Effector memory CD8-positive, alpha-beta T cell (primary cell): ENCODE results near the gene TMEM141.
"Not testable (repeated sequence)": the region's sequence is repeated elsewhere in the genome, so short reads cannot be mapped to it uniquely, and the experiment has no call there.

Experiments used
- ATAC-seq: fragments of 150-1000 bp; cut with Tn5 transposase; replicated peaks from 2 replicates; pipeline ENCODE4 v1.10.0; 2021; ENCODE audit warnings: mild to moderate bottlenecking, moderate library complexity
- DNase-seq, 3 experiments: peaks; one replicate each; pipeline ENCODE4 v3.0.0; 2021
- H3K27ac Mint-ChIP-seq, 2 donors: one replicate each; pipeline ENCODE4 v1.8.0; 2022; ENCODE audit warnings: mild to moderate bottlenecking in 2 of 2, mixed read lengths in 2 of 2, moderate library complexity in 2 of 2
- H3K27me3 Mint-ChIP-seq, 2 donors: one replicate each; pipeline ENCODE4 v1.8.0; 2022; ENCODE audit warnings: mixed read lengths in 2 of 2
- H3K36me3 Mint-ChIP-seq: one replicate; pipeline ENCODE4 v1.8.0; 2022; ENCODE audit warnings: mild to moderate bottlenecking, moderate library complexity, mixed read lengths; ENCODE audit not compliant: insufficient read depth
- H3K4me1 Mint-ChIP-seq, 2 donors: one replicate each; pipeline ENCODE4 v1.8.0; 2022; ENCODE audit warnings: low read depth in 2 of 2, mixed read lengths in 2 of 2
- H3K4me3 Mint-ChIP-seq, 2 donors: one replicate each; pipeline ENCODE4 v1.8.0; 2022; ENCODE audit warnings: mild to moderate bottlenecking in 2 of 2, mixed read lengths in 2 of 2, moderate library complexity in 2 of 2
- H3K9me3 Mint-ChIP-seq, 2 donors: one replicate each; pipeline ENCODE4 v1.8.0; 2022; ENCODE audit warnings: mixed read lengths in 2 of 2

TMEM141 gene

GRCh38 chr9:136798708-136799078 lies 7.5 kb downstream of the TMEM141 start:
- H3K27ac Mint-ChIP-seq, result no peak overlapping the region
- H3K4me3 Mint-ChIP-seq, result no peak overlapping the region
- peaks cover 0 to 6% of the 10 kb centered on the region in 2 donors for H3K27me3 Mint-ChIP-seq
- H3K36me3 Mint-ChIP-seq, result no peaks in the 10 kb centered on the region
- H3K9me3 Mint-ChIP-seq, result no peaks in the 10 kb centered on the region
- H3K4me1 Mint-ChIP-seq, result peaks cover 15 to 16% of the 10 kb centered on the region in 2 donors
- no peak for DNase-seq
- ATAC-seq, result no peak

- Mint-ChIP-seq H3K27ac (no peak overlapping the region), H3K4me3 (peak overlapping the region; percentile 76 to 78), H3K9me3 (no peaks in the 10 kb centered on the region), H3K27me3 (peaks cover 0 to 6% of the 10 kb centered on the region in 2 donors), H3K4me1 (peaks cover 15 to 20% of the 10 kb centered on the region in 2 donors), H3K36me3 (no peaks in the 10 kb centered on the region)
- no peak for DNase-seq
- no peak for ATAC-seq
Measured at GRCh38 chr9:136799079-136799853, 8.1 kb downstream of the TMEM141 start.

GRCh38 chr9:136799854-136800657 lies 8.9 kb downstream of the TMEM141 start:
- H3K27ac Mint-ChIP-seq, result no peak overlapping the region
- DNase-seq, result peak; percentile 56 to 63 (median 63)
- H3K27me3 Mint-ChIP-seq, result peaks cover 0 to 6% of the 10 kb centered on the region in 2 donors
- H3K4me3 Mint-ChIP-seq, result peak overlapping the region; percentile 76 to 78
- H3K4me1 Mint-ChIP-seq, result peaks cover 15 to 20% of the 10 kb centered on the region in 2 donors
- peak; percentile 75 for ATAC-seq
- no peaks in the 10 kb centered on the region for H3K36me3 Mint-ChIP-seq
- no peaks in the 10 kb centered on the region for H3K9me3 Mint-ChIP-seq

DNA sequence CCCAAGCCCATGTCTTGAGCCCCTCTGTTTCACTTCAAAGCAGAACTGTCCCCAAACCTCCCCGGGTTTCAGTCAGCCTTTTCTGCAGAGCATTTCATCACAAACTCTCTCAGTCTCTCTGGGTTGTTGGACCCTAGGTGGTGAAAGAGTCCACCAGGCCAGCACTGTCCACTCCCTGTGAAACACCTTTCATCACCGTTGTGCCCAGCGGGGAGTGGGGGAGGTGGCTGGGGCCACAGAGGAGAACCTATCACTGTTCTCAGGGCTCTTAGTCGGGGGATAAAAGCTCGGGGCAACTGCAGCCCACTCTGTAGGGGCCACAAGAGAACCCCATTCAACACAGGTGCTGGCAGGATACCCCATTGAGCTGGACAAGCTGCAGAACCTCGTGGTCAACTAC lies 11.2 kb downstream of the TMEM141 start:
- peaks cover 25 to 29% of the 10 kb centered on the region in 2 donors for H3K4me1 Mint-ChIP-seq
- DNase-seq (no peak), ATAC-seq (no peak)
- H3K27me3 Mint-ChIP-seq, result peaks cover 0 to 4% of the 10 kb centered on the region in 2 donors
- H3K9me3 Mint-ChIP-seq, result no peaks in the 10 kb centered on the region
- no peak overlapping the region for H3K27ac Mint-ChIP-seq
- peaks cover 6% of the 10 kb centered on the region for H3K36me3 Mint-ChIP-seq
- H3K4me3 Mint-ChIP-seq, result no peak overlapping the region

GRCh38 chr9:136803009-136803550 lies 11.9 kb downstream of the TMEM141 start:
- H3K27ac Mint-ChIP-seq, H3K27me3 Mint-ChIP-seq, H3K9me3 Mint-ChIP-seq, DNase-seq, ATAC-seq, H3K36me3 Mint-ChIP-seq, H3K4me3 Mint-ChIP-seq: not testable (repeated sequence)
- H3K4me1 Mint-ChIP-seq, result peaks cover 25 to 29% of the 10 kb centered on the region in 2 donors

- H3K9me3 Mint-ChIP-seq, result no peaks in the 10 kb centered on the region
- no peak overlapping the region for H3K4me3 Mint-ChIP-seq
- no peak overlapping the region for H3K27ac Mint-ChIP-seq
- peaks cover 26 to 32% of the 10 kb centered on the region in 2 donors for H3K4me1 Mint-ChIP-seq
- H3K36me3 Mint-ChIP-seq, result peaks cover 9% of the 10 kb centered on the region
- no peaks in the 10 kb centered on the region for H3K27me3 Mint-ChIP-seq
- DNase-seq (no peak), ATAC-seq (no peak)
Measured at GRCh38 chr9:136803551-136804508, 12.7 kb downstream of the TMEM141 start.

- no peak overlapping the region for H3K27ac Mint-ChIP-seq
- peaks cover 9% of the 10 kb centered on the region for H3K36me3 Mint-ChIP-seq
- H3K4me1 Mint-ChIP-seq, result peaks cover 30 to 34% of the 10 kb centered on the region in 2 donors
- ATAC-seq (no peak), DNase-seq (no peak)
- H3K4me3 Mint-ChIP-seq, result no peak overlapping the region
- H3K27me3 Mint-ChIP-seq, result no peaks in the 10 kb centered on the region
- no peaks in the 10 kb centered on the region for H3K9me3 Mint-ChIP-seq
Measured at GRCh38 chr9:136804509-136805206, 13.5 kb downstream of the TMEM141 start.

- Mint-ChIP-seq H3K4me3 (peak overlapping the region in 1 of 2 donors; percentile 24), H3K4me1 (peaks cover 28 to 36% of the 10 kb centered on the region in 2 donors), H3K27me3 (no peaks in the 10 kb centered on the region), H3K9me3 (no peaks in the 10 kb centered on the region), H3K36me3 (peaks cover 13% of the 10 kb centered on the region), H3K27ac (peak overlapping the region in 1 of 2 donors; percentile 22)
- no peak for ATAC-seq
- DNase-seq, result no peak
Measured at GRCh38 chr9:136805207-136805740, 14.1 kb downstream of the TMEM141 start.

DNA sequence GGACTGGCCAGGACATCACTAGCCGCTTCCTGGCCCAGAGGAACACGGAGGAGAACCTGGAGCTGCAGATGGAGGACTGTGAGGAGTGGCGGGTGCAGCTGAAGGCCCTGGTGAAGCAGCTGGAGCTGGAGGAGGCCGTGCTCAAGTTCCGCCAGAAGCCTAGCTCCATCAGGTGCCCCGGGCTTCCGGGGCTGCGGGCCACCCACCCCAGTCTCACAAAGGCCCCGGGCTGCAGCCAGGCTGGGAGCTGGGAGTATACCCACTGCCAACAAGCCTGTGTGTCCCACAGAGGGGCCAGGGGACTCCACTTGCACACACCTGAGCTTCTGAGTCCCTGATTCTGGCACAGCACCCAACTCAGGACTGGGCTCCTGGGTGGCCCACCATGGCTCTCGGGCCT lies 14.9 kb downstream of the TMEM141 start:
- peak overlapping the region; percentile 89 for H3K4me3 Mint-ChIP-seq
- H3K9me3 Mint-ChIP-seq, result no peaks in the 10 kb centered on the region
- peaks cover 17% of the 10 kb centered on the region for H3K36me3 Mint-ChIP-seq
- no peaks in the 10 kb centered on the region for H3K27me3 Mint-ChIP-seq
- ATAC-seq (no peak), DNase-seq (no peak)
- peak overlapping the region in 1 of 2 donors; percentile 92 for H3K27ac Mint-ChIP-seq
- peaks cover 22 to 34% of the 10 kb centered on the region in 2 donors for H3K4me1 Mint-ChIP-seq

DNA sequence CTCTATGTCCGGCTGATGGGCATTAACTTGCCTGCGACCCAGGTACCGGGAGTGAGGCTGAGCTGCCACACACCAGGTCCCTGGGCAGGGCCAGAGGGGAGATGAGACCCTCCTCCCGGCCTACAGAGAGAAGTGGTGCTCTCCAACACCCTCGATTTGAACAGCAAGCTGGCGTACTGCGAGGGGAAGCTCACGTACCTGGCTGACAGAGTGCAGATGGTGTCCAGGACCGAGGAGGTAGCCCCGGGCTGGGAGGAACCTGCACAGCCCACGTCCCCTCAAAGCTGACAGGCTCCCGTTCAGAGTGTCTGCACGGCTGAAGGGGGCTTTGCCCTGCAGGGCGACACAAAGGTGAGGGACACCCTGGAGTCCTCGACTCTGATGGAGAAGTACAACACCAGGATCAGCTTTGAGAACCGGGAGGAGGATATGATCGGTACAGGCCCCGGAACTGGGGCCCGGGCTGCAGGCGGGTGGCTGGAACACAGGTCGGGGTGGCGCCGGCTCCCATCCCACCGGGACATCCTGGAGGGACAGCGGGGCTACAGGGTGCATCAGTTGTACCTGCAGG lies 15.6 kb downstream of the TMEM141 start:
- DNase-seq (no peak), ATAC-seq (no peak)
- H3K9me3 Mint-ChIP-seq, result no peaks in the 10 kb centered on the region
- H3K4me1 Mint-ChIP-seq, result peaks cover 19 to 31% of the 10 kb centered on the region in 2 donors
- H3K4me3 Mint-ChIP-seq, result peak overlapping the region; percentile 89
- H3K27me3 Mint-ChIP-seq, result no peaks in the 10 kb centered on the region
- peak overlapping the region; percentile 92 to 93 for H3K27ac Mint-ChIP-seq
- peaks cover 17% of the 10 kb centered on the region for H3K36me3 Mint-ChIP-seq

- Mint-ChIP-seq H3K4me1 (peaks cover 22 to 33% of the 10 kb centered on the region in 2 donors), H3K27ac (peak within 1 kb of the TSS; percentile 92 to 93)
Measured at GRCh38 chr9:136807281-136808074, 16.3 kb downstream of the TMEM141 start, which contains the start of gene RABL6. RABL6 (plus strand) TSS chr9:136807948; CDS start chr9:136808197, 249 bp downstream.

More at GRCh38 chr9:136807281-136808074, 16.3 kb downstream of the TMEM141 start, which contains the start of gene RABL6:
- no peaks in the 10 kb centered on the region for H3K9me3 Mint-ChIP-seq
- peak; percentile 83 for ATAC-seq
- H3K4me3 Mint-ChIP-seq, result peak within 1 kb of the TSS; percentile 89
- no peaks in the 10 kb centered on the region for H3K27me3 Mint-ChIP-seq
- peaks cover 17% of the 10 kb centered on the region for H3K36me3 Mint-ChIP-seq
- peak; percentile 72 to 82 (median 79) for DNase-seq
